Muscle of arm (tissue), 12 donors: ENCODE results near the gene MS4A4A. TPM values are rescaled to one million over a fixed set of nuclear protein-coding genes. Genes with fewer than 3 reads are reported as not detected.

Experiments used
- DNase-seq: peaks from one replicate; pipeline ENCODE4 v3.0.0-alpha.2; 2013
- polyA plus RNA-seq, 12 donors: library from polyadenylated mRNA; unstranded; fragments of 120-200 nt; gene quantifications; one replicate each; pipeline ENCODE4 v1.2.1, GENCODE V29; 2013; ENCODE audit not compliant: insufficient read length in 12 of 12

The MS4A4A gene
- polyA plus RNA-seq, 12 donors = 5.6 to 18.5 (median 13.1) TPM; not detected in 2

GRCh38 chr11:60345489-60345888, 65.0 kb downstream of the MS4A4A start:
- DNase-seq = no peak

- no peak for DNase-seq
Observed at GRCh38 chr11:60347084-60347797, 66.8 kb downstream of the MS4A4A start.

GRCh38 chr11:60348116-60348515, 67.7 kb downstream of the MS4A4A start:
- no peak for DNase-seq

- DNase-seq = no peak
Observed at GRCh38 chr11:60349990-60350389, 69.5 kb downstream of the MS4A4A start.

GRCh38 chr11:60357771-60358170, 77.3 kb downstream of the MS4A4A start:
- no peak for DNase-seq

Other genes starting within 250 kb of the MS4A4A start
- not detected for gene OOSP2, start 240.3 kb upstream of the MS4A4A start, polyA plus RNA-seq
- gene MS4A3, start 224.0 kb upstream of the MS4A4A start, polyA plus RNA-seq = 1 to 10 TPM in 2 of 12 donors, under 1 TPM in 8, not detected in 2; 0.38 to 4.7 (median 0.55) TPM
- under 1 TPM in 9 of 12 donors, not detected in 3; 0.07 to 0.85 (median 0.41) TPM for gene MS4A2, start 192.0 kb upstream of the MS4A4A start, polyA plus RNA-seq
- 10 to 100 TPM in 11 of 12 donors, not detected in 1; 12.5 to 37.5 (median 26.6) TPM for gene MS4A6A, start 97.6 kb upstream of the MS4A4A start, polyA plus RNA-seq
- 1 to 10 TPM in 8 of 12 donors, under 1 TPM in 2, not detected in 2; 0.76 to 2.6 (median 1.4) TPM for gene MS4A4E, start 37.5 kb upstream of the MS4A4A start, polyA plus RNA-seq
- not detected for gene MS4A6E, start 46.6 kb downstream of the MS4A4A start, polyA plus RNA-seq
- gene MS4A7, start 97.9 kb downstream of the MS4A4A start, polyA plus RNA-seq = 10 to 100 TPM in 6 of 12 donors, 1 to 10 TPM in 5, not detected in 1; 4.5 to 22.5 (median 10.4) TPM
- under 1 TPM in 10 of 12 donors, not detected in 2; 0.16 to 0.94 (median 0.44) TPM for gene MS4A14, start 115.8 kb downstream of the MS4A4A start, polyA plus RNA-seq
- not detected for gene MS4A5, start 148.9 kb downstream of the MS4A4A start, polyA plus RNA-seq
- gene MS4A1, start 175.2 kb downstream of the MS4A4A start, polyA plus RNA-seq = 10 to 100 TPM in 1 of 12 donors, 1 to 10 TPM in 1, under 1 TPM in 7, not detected in 3; 0.18 to 17.6 (median 0.80) TPM
- gene MS4A12, start 212.1 kb downstream of the MS4A4A start, polyA plus RNA-seq = not detected
- not detected for gene MS4A13, start 234.7 kb downstream of the MS4A4A start, polyA plus RNA-seq